D721Med (cell line): ENCODE data around the gene PPFIA3.
A peak's percentile ranks its signal among the peaks of the same experiment; 100 is the strongest.

Experiments
- DNase-seq: peaks from one replicate; pipeline ENCODE4 v3.0.0; 2011; ENCODE audit warnings: low spot score; ENCODE audit not compliant: insufficient read length
- FAIRE-seq: peaks from 2 replicates; lab custom pipeline; 2011; peaks lifted over from hg19 to GRCh38; lab: Jason Lieb, UNC
- CTCF ChIP-seq: IDR thresholded peaks from 2 replicates; pipeline ENCODE4 v1.5.1; 2012; ENCODE audit warnings: mild to moderate bottlenecking, control low read depth; ENCODE audit not compliant: insufficient read depth; ENCODE audit errors: missing control alignments

The PPFIA3 gene

GRCh38 chr19:49152119-49152550 lies 32.8 kb downstream of the PPFIA3 start:
- no peak for TF ChIP-seq CTCF
- FAIRE-seq = no peak
- DNase-seq = no peak

DNA sequence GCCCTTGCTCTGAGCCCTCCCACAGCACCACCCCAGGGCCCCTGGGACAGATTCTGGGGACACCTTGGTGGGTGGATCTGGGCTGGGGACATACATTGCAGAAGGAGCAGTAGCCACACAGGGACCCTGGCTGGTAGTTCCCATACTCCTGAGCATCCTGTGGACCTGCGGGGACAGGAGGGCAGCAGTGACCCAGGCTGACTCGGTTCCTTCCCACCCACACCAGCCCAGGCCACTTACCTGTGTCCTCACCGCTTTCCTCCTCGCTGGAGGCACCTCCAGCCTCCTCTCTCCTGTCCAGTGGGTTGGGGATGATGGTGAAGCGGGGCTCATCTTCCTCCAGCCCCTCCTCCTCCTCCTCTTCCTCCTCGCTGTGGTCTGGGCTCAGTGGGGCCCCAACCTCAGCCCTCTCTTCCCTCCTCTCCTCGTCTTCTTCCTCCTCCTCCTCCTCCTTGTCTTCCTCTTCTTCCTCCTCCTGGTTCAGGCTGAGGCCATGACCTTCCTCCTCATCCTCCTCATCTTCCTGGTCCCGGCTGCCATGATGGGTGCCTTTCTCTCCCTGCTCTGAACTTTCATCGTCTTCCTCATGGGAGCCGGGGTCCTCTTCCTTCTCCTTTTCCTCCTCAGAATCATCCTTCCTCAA lies 33.9 kb downstream of the PPFIA3 start:
- no peak for TF ChIP-seq CTCF
- FAIRE-seq (no peak), DNase-seq (no peak)

DNA sequence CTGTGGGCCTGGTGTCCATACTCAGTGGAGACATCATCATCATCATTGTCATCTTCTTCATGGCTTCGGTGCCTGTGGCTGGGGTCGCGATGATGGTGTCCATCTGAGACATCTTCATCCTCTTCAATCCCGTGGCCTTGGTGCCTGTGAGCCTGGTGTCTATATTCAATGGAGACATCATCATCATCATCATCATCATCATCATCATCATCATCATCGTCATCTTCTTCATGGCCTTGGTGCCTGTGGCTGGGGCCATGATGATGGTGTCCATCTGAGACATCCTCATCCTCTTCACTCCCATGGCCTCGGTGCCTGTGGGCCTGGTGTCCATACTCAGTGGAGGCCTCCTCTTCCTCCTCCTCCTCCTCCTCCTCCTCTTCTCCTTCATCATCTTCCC lies 34.9 kb downstream of the PPFIA3 start:
- FAIRE-seq (no peak), DNase-seq (no peak)
- no peak for TF ChIP-seq CTCF

DNA sequence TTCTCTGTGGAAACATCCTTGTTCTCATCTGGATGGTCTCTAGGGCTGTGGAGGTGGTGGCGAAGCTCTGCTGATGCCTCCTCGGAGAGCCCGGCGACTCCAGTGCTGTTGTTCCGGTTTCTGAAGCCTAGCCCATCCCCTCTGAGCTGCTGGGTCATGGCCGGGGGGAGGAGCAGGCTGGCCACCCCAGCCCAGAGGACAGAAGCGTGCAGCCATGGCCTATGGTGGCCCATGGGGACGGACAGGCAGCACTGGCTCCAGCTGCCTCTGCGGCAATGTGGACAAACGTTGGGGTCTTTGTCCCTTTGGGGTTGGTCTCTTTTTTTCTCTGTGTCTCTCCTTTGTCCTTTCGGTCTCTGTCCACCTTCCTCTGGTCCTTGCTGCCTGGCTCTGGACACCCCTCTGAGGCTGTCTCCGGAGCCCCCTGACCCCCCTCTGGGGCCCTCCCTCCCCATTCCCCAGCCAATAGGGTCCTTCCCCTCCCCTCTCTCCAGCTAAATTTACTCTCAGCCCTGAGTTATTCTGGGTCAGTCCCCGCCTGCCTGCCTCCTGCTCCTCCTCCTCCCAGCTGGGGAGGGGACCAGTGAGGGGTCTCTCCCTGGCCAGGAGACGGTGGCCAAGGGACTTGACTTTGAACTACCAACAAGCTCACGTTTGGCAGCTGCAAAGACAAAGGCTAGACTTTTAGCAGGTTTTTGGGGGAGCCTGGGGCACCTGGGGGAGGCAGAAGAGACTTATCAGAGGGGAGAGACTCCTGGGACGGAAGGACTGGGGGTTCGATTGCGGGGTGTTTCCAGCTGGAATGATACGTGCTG lies 35.9 kb downstream of the PPFIA3 start, which contains the start of gene HRC:
HRC (minus strand) TSS at position 392 of the 815 bp plus-strand sequence; CDS start at position 233, 159 bp downstream.
- TF ChIP-seq CTCF = no peak
- FAIRE-seq (no peak), DNase-seq (no peak)

DNA sequence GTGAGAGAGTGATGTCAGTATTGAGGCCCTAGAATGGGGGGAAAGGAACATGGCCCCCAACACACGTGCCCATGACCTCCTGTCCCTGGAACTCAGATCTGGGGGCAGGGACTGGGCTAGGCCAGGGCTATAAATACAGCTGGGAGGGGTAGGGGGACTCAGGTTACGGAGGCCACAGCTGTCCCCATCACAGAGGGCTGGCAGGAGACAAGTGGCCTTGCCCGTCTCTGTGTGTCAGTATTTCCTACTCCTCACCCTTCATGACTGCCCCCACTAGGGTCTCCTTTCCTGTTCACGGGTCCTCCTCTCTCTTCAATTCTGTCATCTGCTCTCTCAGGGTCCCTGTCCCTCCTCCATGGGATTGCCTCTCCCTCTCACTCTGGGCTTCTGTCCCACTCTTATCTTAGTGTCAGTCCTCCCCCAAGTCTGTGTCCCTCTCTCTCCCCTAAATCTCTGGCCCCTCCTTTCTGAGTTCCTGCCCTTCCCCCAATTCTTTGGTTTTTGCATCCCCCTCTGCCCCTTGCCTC lies 36.5 kb downstream of the PPFIA3 start:
- FAIRE-seq (no peak), DNase-seq (no peak)
- no peak for TF ChIP-seq CTCF

GRCh38 chr19:49157445-49158224 lies 38.3 kb downstream of the PPFIA3 start, which contains the start of gene TRPM4:
TRPM4 (plus strand) TSS chr19:49157792; CDS start chr19:49157867, 75 bp downstream.
- DNase-seq (peak; percentile 93), FAIRE-seq (no peak)
- TF ChIP-seq CTCF = no peak
